Measurements from ENCODE around the gene TLR9.

- no peak for TF ChIP-seq POLR2A (IDR thresholded peaks at IDR 0.05; ENCODE audit: low read length)
- TF ChIP-seq GATA1 (IDR thresholded peaks at IDR 0.05; ENCODE audit: low read depth, low read length), result no peak
These were observed 41.5 kb downstream of the TLR9 start for GRCh38 chr3:52183786-52184445.

All from erythroblast (primary cell).